HepG2 (cell line): Measurements from ENCODE around the gene PRCD. TPM values are rescaled to one million over a fixed set of nuclear protein-coding genes. Genes with fewer than 3 reads are reported as not detected.

ENCODE experiments used
- ADNP ChIP-seq: sonication (generic); formaldehyde crosslinking; IDR thresholded peaks from 2 replicates; pipeline ENCODE4 v1.4.0; 2020; ENCODE audit warnings: missing genetic modification reagents
- CEBPG ChIP-seq: IDR thresholded peaks from 2 replicates; pipeline ENCODE4 v1.6.1; 2016
- DR1 ChIP-seq: sonication (generic); formaldehyde crosslinking; IDR thresholded peaks from 2 replicates; pipeline ENCODE4 v1.8.0; 2021; ENCODE audit warnings: mild to moderate bottlenecking, missing genetic modification reagents, inconsistent platforms
- GABPB1 ChIP-seq: IDR thresholded peaks from 2 replicates; pipeline ENCODE4 v1.6.1; 2016; ENCODE audit warnings: mild to moderate bottlenecking, missing genetic modification reagents, moderate library complexity, missing compliant biosample characterization
- GATA4 ChIP-seq: sonication (generic); IDR thresholded peaks from 2 replicates; pipeline ENCODE4 v1.6.1; 2016; ENCODE audit warnings: antibody characterized with exemption, low read depth, borderline replicate concordance
- HCFC1 ChIP-seq: fragments of 150-350 bp; IDR thresholded peaks from 2 replicates; pipeline ENCODE4 v1.6.1; 2014; ENCODE audit warnings: low read depth, low read length
- KAT2B ChIP-seq: fragments of 150-350 bp; IDR thresholded peaks from 2 replicates; pipeline ENCODE4 v1.6.1; 2014; ENCODE audit warnings: low read depth, low read length, borderline replicate concordance
- KDM2A ChIP-seq: sonication (generic); formaldehyde crosslinking; IDR thresholded peaks from 2 replicates; pipeline ENCODE4 v1.4.0; 2020; ENCODE audit warnings: low read depth, missing genetic modification reagents, borderline replicate concordance
- KLF13 ChIP-seq: sonication (generic); formaldehyde crosslinking; IDR thresholded peaks from 2 replicates; pipeline ENCODE4 v1.4.0; 2020; ENCODE audit warnings: mild to moderate bottlenecking, missing genetic modification reagents
- NFE2L1 ChIP-seq: sonication (generic); formaldehyde crosslinking; IDR thresholded peaks from 2 replicates; pipeline ENCODE4 v1.4.0; 2020; ENCODE audit warnings: missing genetic modification reagents, mild to moderate bottlenecking, borderline replicate concordance
- NFKB2 ChIP-seq: sonication (generic); formaldehyde crosslinking; IDR thresholded peaks from 2 replicates; pipeline ENCODE4 v1.4.0; 2020; ENCODE audit warnings: missing genetic modification reagents, borderline replicate concordance
- NR2F1 ChIP-seq, 2 experiments: fragments of 450-650 bp in 1 of 2; formaldehyde crosslinking in 1 of 2; IDR thresholded peaks; 2 replicates each; pipeline versions ENCODE4 v1.5.0 to v1.6.1; 2016 to 2020; ENCODE audit warnings: mild to moderate bottlenecking in 1 of 2, missing compliant biosample characterization in 1 of 2, missing genetic modification reagents in 1 of 2, moderate library complexity in 1 of 2
- SAP130 ChIP-seq: IDR thresholded peaks from 2 replicates; pipeline ENCODE4 v1.6.1; 2016; ENCODE audit warnings: low read depth
- SYNCRIP ChIP-seq: fragments of 200-400 bp; formaldehyde crosslinking; IDR thresholded peaks from 2 replicates; pipeline ENCODE4 v1.6.1; 2018; ENCODE audit warnings: mild to moderate bottlenecking, low read depth, low read length; ENCODE audit not compliant: insufficient read depth
- TSC22D2 ChIP-seq: sonication (generic); formaldehyde crosslinking; IDR thresholded peaks from 2 replicates; pipeline ENCODE4 v1.5.1; 2020; ENCODE audit warnings: missing genetic modification reagents, mild to moderate bottlenecking, borderline replicate concordance
- ZFP1 ChIP-seq: IDR thresholded peaks from 2 replicates; pipeline ENCODE4 v1.6.1; 2016
- ZNF24 ChIP-seq: fragments of 450-650 bp; IDR thresholded peaks from 2 replicates; pipeline ENCODE4 v1.6.1; 2017; ENCODE audit warnings: antibody characterized with exemption, mild to moderate bottlenecking
- ZNF329 ChIP-seq: sonication (generic); formaldehyde crosslinking; IDR thresholded peaks from 2 replicates; pipeline ENCODE4 v1.9.0; 2021; ENCODE audit warnings: low read depth, mild to moderate bottlenecking, missing genetic modification reagents
- ZNF331 ChIP-seq: sonication (generic); formaldehyde crosslinking; IDR thresholded peaks from 2 replicates; pipeline ENCODE4 v1.4.0; 2020; ENCODE audit warnings: missing genetic modification reagents
- ZNF335 ChIP-seq: sonication (generic); formaldehyde crosslinking; IDR thresholded peaks from 2 replicates; pipeline ENCODE4 v1.4.0; 2020; ENCODE audit warnings: missing genetic modification reagents
- ZNF460 ChIP-seq: sonication (generic); formaldehyde crosslinking; IDR thresholded peaks from 2 replicates; pipeline ENCODE4 v1.5.1; 2020; ENCODE audit warnings: missing genetic modification reagents, mild to moderate bottlenecking, borderline replicate concordance
- ZNF563 ChIP-seq: sonication (generic); formaldehyde crosslinking; IDR thresholded peaks from 2 replicates; pipeline ENCODE4 v1.8.0; 2022; ENCODE audit warnings: mild to moderate bottlenecking, moderate library complexity, missing genetic modification reagents
- ZNF607 ChIP-seq: sonication (generic); formaldehyde crosslinking; IDR thresholded peaks from 2 replicates; pipeline ENCODE4 v1.5.1; 2020; ENCODE audit warnings: missing genetic modification reagents, mild to moderate bottlenecking, borderline replicate concordance
- ZNF674 ChIP-seq: sonication (generic); formaldehyde crosslinking; IDR thresholded peaks from 2 replicates; pipeline ENCODE4 v1.5.0; 2020; ENCODE audit warnings: low read depth, mild to moderate bottlenecking, missing genetic modification reagents
- polyA plus RNA-seq, 8 experiments: library from polyadenylated mRNA; depleted of rRNA in 3 of 8; stranded (reverse) in 7 of 8; unstranded in 1 of 8; fragments of >200 nt; fragmentation: Illumina TruSeq in 4 of 8; extraction: Trizol in 4 of 8; gene quantifications; 2 replicates each; pipeline versions ENCODE4 v1.2.1 to v1.2.3, GENCODE V29; 2011 to 2016; ENCODE audit warnings: low read depth in 4 of 8, missing spikeins in 1 of 8, mixed read lengths in 1 of 8; ENCODE audit not compliant: insufficient read depth in 1 of 8
- total RNA-seq, 5 experiments: library from RNA; depleted of rRNA; stranded (reverse); fragments of >200 nt; fragmentation: Illumina TruSeq; extraction: Trizol; gene quantifications; 2 replicates each; pipeline ENCODE4 v1.2.3, GENCODE V29; 2016; ENCODE audit warnings: low read depth in 1 of 5
- TF ChIP-seq, protein P1 (sequence below): sonication (generic); formaldehyde crosslinking; IDR thresholded peaks from 2 replicates; pipeline ENCODE4 v1.5.0; 2020; ENCODE audit warnings: mild to moderate bottlenecking, missing genetic modification reagents, moderate library complexity
- TF ChIP-seq, protein P2 (sequence below): sonication (generic); formaldehyde crosslinking; IDR thresholded peaks from 2 replicates; pipeline ENCODE4 v1.5.1; 2020; ENCODE audit warnings: mild to moderate bottlenecking, missing genetic modification reagents, borderline replicate concordance

PRCD gene
- total and polyA plus RNA-seq, 2 of the 13 experiments (the other 11 are each of a cell fraction or from before 2014, with no cell fraction given), result 0.51 TPM; not detected in 1

DNA sequence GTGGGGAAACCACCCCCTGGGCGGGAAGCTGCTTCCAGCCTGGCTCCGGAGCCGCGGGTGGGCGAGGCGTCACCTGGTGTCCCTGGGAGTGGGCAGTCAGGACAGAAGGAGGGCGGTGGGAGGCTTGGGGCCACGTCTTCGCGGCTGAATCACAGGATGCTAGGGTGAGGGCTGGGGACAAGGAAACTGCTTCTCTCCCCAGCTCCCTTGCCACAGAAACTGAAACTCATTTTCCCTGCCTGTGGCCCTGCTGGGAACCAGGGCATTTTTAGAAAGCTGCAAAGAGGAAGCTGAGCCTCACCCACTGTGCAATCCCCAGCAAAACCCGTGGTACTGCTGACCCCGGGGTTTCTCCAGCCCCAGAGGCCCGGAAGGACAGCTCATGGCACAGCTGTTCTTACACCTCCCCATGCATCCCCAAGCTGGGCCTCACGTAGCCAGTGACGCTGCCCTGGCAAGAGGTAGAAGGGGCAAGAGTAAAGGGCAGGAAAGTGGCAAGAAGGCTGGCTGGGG, 46.8 kb upstream of the PRCD start (continued):
- TF ChIP-seq ZNF563 (CRISPR knock-in tag) (no peak), ZNF607 (CRISPR knock-in tag) (no peak), KDM2A (CRISPR knock-in tag) (peak; percentile 44), HCFC1 (no peak), SAP130 (CRISPR knock-in tag) (peak; percentile 76), ZNF674 (CRISPR knock-in tag) (no peak), GATA4 (no peak), ZNF460 (CRISPR knock-in tag) (no peak), KAT2B (no peak), NFKB2 (CRISPR knock-in tag) (0 out of 2 replicates have a peak, but pooled peaks have one; percentile 43), ZFP1 (CRISPR knock-in tag) (no peak), KLF13 (CRISPR knock-in tag) (no peak), ZNF331 (no peak), SYNCRIP (no peak), GABPB1 (CRISPR knock-in tag) (peak; percentile 39), ADNP (CRISPR knock-in tag) (no peak), CEBPG (CRISPR knock-in tag) (no peak), TSC22D2 (CRISPR knock-in tag) (0 out of 2 replicates have a peak, but pooled peaks have one; percentile 17), ZNF335 (no peak), ZNF329 (CRISPR knock-in tag) (no peak), DR1 (CRISPR knock-in tag) (no peak), NR2F1 (CRISPR knock-in tag; IDR thresholded peaks at IDR 0.05) (no peak), NFE2L1 (0 out of 2 replicates have a peak, but pooled peaks have one; percentile 54), ZNF24 (no peak)
- TF ChIP-seq, protein P1, sequence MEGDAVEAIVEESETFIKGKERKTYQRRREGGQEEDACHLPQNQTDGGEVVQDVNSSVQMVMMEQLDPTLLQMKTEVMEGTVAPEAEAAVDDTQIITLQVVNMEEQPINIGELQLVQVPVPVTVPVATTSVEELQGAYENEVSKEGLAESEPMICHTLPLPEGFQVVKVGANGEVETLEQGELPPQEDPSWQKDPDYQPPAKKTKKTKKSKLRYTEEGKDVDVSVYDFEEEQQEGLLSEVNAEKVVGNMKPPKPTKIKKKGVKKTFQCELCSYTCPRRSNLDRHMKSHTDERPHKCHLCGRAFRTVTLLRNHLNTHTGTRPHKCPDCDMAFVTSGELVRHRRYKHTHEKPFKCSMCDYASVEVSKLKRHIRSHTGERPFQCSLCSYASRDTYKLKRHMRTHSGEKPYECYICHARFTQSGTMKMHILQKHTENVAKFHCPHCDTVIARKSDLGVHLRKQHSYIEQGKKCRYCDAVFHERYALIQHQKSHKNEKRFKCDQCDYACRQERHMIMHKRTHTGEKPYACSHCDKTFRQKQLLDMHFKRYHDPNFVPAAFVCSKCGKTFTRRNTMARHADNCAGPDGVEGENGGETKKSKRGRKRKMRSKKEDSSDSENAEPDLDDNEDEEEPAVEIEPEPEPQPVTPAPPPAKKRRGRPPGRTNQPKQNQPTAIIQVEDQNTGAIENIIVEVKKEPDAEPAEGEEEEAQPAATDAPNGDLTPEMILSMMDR, result no peak
- TF ChIP-seq, protein P2, sequence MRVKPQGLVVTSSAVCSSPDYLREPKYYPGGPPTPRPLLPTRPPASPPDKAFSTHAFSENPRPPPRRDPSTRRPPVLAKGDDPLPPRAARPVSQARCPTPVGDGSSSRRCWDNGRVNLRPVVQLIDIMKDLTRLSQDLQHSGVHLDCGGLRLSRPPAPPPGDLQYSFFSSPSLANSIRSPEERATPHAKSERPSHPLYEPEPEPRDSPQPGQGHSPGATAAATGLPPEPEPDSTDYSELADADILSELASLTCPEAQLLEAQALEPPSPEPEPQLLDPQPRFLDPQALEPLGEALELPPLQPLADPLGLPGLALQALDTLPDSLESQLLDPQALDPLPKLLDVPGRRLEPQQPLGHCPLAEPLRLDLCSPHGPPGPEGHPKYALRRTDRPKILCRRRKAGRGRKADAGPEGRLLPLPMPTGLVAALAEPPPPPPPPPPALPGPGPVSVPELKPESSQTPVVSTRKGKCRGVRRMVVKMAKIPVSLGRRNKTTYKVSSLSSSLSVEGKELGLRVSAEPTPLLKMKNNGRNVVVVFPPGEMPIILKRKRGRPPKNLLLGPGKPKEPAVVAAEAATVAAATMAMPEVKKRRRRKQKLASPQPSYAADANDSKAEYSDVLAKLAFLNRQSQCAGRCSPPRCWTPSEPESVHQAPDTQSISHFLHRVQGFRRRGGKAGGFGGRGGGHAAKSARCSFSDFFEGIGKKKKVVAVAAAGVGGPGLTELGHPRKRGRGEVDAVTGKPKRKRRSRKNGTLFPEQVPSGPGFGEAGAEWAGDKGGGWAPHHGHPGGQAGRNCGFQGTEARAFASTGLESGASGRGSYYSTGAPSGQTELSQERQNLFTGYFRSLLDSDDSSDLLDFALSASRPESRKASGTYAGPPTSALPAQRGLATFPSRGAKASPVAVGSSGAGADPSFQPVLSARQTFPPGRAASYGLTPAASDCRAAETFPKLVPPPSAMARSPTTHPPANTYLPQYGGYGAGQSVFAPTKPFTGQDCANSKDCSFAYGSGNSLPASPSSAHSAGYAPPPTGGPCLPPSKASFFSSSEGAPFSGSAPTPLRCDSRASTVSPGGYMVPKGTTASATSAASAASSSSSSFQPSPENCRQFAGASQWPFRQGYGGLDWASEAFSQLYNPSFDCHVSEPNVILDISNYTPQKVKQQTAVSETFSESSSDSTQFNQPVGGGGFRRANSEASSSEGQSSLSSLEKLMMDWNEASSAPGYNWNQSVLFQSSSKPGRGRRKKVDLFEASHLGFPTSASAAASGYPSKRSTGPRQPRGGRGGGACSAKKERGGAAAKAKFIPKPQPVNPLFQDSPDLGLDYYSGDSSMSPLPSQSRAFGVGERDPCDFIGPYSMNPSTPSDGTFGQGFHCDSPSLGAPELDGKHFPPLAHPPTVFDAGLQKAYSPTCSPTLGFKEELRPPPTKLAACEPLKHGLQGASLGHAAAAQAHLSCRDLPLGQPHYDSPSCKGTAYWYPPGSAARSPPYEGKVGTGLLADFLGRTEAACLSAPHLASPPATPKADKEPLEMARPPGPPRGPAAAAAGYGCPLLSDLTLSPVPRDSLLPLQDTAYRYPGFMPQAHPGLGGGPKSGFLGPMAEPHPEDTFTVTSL (CRISPR knock-in tag), result no peak
